HL-60 (cell line): Measurements from ENCODE around the gene TIE1.

Experiments used
- CTCF ChIP-seq: IDR thresholded peaks from one replicate; pipeline ENCODE4 v1.5.1; 2011; ENCODE audit warnings: low read length, control low read depth, inconsistent platforms; ENCODE audit not compliant: insufficient read depth
- GABPA ChIP-seq: IDR thresholded peaks from 2 replicates; pipeline ENCODE4 v1.6.1; 2012; ENCODE audit warnings: low read depth
- POLR2AphosphoS5 ChIP-seq: IDR thresholded peaks from 2 replicates; pipeline ENCODE4 v1.6.1; 2012; ENCODE audit warnings: low read depth
- REST ChIP-seq: IDR thresholded peaks from 2 replicates; pipeline ENCODE4 v1.6.1; 2012; ENCODE audit warnings: low read depth; ENCODE audit not compliant: insufficient replicate concordance

- no peak for TF ChIP-seq POLR2AphosphoS5
- no peak for TF ChIP-seq CTCF
- TF ChIP-seq GABPA: no peak
- no peak for TF ChIP-seq REST
Observed at GRCh38 chr1:43309405-43310025, 8.7 kb downstream of the TIE1 start.
